Right forelimb (tissue), 1 donor: Measurements from ENCODE around the gene TMED9.
"Not testable (repeated sequence)": the region's sequence is repeated elsewhere in the genome, so short reads cannot be mapped to it uniquely, and the experiment has no call there.

ENCODE experiments used
- DNase-seq: peaks from one replicate; pipeline ENCODE4 v3.0.0-alpha.2; 2018

Gene TMED9

DNA sequence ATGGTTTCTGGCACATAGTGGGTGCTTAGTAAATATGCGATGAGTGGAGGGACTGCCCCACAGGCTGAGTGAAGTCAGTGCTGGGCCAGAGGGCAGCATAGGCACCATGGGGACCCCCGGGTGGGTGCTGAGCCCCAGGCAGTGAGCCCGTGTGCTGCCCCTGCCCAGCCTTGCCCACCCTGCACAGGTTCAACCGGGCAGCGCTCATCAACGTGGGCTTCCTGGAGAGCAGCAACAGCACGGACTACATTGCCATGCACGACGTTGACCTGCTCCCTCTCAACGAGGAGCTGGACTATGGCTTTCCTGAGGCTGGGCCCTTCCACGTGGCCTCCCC is 15.1 kb downstream of the TMED9 start:
- no peak for DNase-seq

DNA sequence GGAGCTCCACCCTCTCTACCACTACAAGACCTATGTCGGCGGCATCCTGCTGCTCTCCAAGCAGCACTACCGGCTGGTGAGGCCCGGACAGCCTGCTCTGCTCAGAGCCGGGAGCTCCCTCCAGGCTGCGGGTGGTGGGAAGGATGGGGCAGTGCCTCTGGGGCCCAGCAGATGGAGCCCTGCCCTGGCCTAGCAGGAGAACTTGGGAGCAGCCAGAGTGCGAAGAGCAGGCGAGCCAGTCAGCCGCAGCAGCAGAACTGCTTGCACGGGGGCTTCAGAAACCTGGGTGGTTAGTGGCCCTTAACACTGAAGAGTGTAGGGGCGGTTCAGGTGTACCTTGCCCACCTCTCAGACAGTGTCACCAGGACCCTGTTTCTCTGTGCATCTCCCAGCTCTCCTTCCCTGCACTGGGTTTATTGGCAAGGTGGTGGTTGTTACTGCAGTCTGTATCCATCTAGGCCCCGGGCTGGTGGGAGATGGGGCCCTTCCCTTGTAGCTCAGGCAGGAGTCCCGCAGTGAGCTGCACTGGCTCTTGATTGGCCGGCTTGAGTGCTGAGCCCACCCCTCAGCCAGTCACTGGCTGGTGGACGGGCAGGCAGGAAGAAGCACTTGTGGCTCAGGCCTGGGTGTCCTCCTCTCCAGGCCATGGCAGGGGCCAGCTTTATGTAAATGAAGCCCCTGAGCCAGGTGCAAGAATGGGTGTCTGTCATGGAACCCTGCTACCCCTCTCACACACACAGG is 15.6 kb downstream of the TMED9 start:
- DNase-seq: peak; percentile 86

DNA sequence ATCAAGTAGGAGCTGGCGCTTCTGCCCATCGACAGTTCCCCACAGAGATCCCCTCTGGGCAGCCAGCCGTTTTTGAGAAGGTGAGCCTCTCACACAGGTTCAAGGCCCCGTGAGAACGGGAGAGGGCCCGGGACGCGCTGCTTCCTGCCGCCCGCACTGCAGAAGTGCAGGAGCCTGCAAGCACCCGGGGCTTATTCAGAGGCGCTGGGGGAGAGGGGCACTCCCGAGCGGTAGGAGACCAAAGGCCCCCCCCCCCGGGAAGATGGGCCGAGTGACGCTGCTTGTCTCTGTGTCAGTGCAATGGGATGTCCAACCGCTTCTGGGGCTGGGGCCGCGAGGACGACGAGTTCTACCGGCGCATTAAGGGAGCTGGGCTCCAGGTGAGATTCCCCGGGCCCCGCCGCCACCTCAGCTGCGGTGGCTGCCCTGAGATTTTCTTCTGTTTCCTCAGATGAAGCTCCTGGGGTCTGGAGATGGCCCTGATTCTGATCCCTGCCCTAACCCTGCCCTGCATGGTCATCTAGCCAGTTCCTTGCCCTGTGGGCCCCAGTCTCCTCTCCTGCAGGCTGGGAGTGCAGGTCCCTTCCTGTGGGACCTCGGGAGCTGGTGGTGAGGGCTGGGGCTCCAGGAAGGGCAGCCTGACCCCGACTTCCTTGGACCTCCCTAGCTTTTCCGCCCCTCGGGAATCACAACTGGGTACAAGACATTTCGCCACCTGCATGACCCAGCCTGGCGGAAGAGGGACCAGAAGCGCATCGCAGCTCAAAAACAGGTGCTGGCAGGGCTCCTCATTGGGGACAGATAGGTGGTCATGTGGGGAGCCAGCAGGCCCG is 16.5 kb downstream of the TMED9 start:
- no peak for DNase-seq

DNA sequence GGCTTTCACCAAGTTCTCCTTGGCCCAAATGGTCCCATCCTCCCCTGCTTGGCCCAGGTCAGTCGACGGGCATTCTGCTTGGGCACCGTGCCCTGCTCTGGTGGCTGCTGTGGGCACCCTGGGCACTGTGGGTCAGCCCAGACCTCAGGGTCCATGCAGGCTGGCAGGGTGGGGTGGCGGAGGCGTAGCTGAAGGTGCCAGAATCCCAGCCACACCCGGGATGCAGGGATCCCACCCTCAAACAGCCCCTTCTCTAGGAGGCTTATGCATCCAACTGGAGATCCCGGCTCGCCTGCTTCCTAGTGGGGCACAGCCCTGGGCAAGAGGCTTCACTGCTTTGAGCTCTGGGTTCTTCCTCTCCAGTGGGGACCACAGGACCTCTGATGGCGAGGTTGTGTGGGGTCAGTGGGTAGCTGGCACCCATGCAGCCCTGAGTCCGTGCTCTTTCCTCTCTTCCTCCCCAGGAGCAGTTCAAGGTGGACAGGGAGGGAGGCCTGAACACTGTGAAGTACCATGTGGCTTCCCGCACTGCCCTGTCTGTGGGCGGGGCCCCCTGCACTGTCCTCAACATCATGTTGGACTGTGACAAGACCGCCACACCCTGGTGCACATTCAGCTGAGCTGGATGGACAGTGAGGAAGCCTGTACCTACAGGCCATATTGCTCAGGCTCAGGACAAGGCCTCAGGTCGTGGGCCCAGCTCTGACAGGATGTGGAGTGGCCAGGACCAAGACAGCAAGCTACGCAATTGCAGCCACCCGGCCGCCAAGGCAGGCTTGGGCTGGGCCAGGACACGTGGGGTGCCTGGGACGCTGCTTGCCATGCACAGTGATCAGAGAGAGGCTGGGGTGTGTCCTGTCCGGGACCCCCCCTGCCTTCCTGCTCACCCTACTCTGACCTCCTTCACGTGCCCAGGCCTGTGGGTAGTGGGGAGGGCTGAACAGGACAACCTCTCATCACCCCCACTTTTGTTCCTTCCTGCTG is 17.4 kb downstream of the TMED9 start:
- peak; percentile 45 for DNase-seq

DNA sequence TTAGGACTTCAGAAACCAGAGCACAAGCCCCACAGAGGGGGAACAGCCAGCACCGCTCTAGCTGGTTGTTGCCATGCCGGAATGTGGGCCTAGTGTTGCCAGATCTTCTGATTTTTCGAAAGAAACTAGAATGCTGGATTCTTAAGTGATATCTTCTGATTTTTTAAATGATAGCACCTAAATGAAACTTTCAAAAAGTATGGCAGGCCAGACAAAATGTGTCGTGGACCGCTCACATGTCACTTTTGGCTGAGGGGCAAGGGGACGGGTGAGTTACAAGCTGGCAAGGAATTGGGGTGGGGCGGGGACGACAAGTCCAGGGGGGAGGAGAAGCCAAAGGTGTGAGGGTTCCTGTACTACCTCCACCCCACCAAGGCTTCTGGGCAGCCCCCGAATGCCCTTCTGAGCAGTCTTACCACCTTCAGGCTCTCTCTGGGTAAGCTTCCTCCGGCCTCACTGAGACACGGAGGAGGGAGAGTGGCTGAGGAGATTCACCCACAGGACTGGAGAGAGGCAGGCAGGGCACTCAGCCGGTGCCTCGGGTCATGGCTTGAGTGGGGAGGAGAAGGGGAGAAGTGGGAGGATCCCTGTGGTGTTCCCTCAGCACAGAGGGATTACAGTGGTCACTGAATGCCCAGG is 18.2 kb downstream of the TMED9 start:
- DNase-seq: peak; percentile 46

DNA sequence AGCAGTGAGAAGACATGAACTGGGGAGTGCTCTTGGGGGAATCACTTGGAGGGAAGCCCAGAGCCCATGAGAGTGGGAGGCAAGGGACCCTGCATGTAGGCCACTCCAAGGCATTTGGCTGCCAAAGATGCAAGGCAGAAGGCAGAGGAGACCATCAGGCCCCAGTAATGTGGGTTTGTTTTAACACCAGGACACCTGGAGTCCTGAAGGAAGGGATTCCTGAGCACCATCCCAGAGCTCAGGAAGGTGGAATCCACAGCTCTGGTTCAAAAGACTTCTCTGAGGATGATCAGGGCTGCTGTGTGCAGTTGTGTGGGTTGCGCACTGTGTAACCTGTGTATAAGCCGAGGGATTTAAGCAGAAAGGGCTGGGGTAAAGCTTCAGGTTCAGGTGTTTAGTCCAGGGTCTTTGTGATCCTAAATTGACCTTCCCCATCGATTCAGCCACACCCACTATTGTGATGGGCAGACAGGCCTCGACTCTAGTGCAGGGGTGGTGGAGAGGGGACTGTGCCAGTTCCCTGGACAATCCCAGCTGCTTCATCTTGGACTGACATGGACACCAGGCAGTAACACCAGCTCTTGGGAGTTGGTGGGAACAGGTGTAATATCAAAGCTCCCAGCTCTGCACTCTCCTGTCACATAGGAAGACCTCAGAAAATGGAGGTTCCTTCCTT is 18.9 kb downstream of the TMED9 start:
- DNase-seq: no peak

DNA sequence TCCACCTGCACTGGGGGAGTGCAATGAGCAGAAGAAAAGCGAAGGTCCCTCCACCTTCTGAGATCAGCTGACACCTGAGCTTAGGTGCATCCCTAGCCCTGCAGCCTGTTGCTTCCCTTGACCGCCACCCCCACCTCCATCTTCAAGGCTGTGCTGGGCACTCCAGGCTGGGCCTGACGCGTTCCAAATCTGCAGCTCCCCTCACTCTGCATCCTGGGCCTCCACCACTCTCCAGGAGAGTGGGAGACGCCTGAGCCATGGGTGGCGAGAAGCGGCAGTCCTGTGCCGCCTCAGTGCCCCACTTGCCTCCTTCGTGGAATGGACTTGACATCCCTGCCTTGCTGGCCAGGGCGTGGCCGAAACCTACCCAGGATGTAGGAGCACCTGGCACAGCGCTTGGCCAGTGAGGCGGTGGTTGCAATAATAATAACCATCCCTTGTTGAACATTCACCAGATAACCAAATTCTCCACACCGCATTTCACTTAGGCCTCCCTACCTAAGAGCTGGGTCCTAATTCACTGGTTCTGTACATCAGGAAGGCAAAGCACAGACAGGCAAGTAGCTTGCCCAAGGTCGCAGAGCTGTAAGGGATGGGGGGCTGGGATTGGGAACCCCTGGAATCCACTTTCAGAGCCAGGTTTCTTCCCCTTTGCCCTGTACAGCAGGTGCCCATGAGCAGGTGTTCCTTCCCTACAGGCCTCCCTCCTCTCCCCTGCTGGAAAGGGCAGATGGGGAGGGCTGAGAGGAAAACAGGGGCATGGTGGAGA is 19.6 kb downstream of the TMED9 start:
- no peak for DNase-seq

DNA sequence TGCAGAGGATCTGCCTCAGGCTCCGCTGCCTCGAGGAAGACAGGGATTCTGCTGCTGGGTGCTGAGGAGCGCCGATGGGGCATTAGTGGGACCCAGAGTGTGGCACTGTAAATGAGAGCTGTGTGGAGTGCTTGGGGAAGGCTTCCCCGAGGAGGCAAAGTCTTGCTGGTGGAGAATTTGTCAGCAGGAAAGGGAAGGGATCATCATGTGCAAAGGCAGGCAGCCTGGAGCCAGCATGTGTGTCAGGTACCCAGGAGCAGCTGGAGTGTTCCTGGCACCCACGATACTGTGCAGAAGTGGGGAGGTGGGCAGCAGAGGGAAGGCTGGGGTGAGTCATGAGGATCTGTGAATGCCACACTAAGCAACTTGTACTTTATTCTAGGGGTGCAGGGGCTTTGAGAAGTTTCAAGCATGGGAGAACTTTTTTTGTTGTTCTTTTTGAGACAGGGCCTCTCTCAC is 20.2 kb downstream of the TMED9 start:
- DNase-seq: no peak

DNA sequence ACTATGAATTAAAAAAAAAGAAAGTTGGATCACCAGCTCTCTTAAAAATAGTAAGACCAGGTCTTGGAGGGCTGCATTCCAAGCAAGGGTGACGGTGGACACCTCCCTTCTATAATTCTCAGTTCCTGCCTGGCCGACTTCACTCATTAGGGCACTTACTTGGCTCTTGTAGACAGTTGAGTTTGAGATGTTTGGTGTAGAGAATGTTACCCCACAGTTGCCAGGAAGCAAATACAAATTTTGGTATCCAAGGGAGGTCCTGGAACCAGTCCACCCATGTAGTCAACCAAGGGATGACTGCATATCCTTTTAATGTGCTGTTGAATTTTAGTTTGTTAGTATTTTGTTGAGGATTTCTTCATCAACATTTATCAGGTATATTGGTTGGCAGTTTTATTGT is 28.6 kb downstream of the TMED9 start:
- no peak for DNase-seq

DNA sequence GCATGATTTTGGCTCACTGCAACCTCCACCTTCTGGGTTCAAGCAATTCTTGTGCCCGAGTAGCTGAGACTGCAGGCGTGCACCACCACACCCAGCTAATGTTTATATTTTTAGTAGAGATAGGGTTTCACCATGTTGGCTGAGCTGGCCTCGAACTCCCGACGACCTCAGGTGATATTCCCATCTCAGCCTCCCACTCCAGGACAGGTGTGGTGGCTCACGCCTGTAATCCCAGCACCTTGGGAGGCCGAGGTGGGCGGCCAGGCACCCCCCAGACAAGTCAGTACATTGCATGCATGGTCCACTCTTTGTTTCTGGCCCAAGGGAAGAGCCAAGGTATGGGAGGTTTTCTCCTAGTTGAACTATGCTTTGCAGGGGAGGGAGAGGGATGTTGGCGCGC is 32.2 kb downstream of the TMED9 start:
- not testable (repeated sequence) for DNase-seq

DNA sequence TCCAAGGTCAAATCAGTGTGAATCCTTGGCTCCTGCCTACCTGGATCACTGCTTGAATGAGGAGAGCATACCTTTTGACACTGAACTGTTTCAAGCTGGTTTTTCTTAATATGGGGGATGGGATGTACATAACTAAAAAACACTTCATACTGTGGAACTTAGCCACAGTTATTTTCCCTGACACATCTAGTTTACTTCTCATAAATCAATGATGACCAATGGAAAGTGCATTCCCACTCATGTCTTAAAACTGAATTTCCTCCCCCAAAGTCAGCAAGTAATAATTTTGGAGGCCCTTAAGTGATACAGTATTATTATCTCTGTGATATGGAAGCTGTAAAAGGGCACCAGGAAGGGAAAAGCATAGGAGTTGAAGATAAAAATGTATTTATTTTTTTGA is 38.2 kb downstream of the TMED9 start:
- not testable (repeated sequence) for DNase-seq

DNA sequence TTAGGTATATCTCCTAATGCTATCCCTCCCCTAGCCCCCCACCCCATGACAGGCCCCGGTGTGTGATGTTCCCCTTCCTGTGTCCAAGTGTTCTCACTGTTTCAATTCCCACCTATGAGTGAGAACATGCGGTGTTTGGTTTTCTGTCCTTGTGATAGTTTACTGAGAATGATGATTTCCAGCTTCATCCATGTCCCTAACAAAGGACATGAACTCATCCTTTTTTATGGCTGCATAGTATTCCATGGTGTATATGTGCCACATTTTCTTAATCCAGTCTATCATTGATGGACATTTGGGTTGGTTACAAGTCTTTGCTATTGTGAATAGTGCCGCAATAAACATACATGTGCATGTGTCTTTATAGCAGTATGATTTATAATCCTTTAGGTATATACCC is 42.9 kb downstream of the TMED9 start:
- DNase-seq: not testable (repeated sequence)

DNA sequence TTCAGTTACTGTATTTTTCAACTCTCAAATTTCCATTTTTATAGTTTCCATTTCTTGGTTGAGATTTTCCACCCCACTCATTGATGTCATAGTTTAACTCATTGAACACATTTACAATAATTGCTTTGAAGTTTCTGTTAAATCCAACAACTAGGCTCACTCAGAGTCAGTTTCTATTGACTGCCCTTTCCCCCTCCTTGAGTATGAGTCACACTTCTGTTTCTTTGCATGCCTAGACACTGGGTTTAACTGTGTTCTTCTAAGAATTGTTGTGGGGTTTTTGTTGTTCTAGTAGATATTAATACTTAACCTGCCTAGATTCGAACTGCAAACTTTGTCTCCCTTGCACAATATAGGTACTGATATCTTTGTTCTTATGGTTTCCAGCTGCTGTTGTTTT is 53.5 kb downstream of the TMED9 start:
- not testable (repeated sequence) for DNase-seq
